ENCODE data around the gene AGBL1.
"Not testable (repeated sequence)": the region's sequence is repeated elsewhere in the genome, so short reads cannot be mapped to it uniquely, and the experiment has no call there.

AGBL1 gene

GRCh38 chr15:86087808-86088207 lies 8.1 kb downstream of the AGBL1 start:
- DNase-seq = no peak

GRCh38 chr15:86089422-86089821 lies 9.8 kb downstream of the AGBL1 start:
- DNase-seq = no peak

DNA sequence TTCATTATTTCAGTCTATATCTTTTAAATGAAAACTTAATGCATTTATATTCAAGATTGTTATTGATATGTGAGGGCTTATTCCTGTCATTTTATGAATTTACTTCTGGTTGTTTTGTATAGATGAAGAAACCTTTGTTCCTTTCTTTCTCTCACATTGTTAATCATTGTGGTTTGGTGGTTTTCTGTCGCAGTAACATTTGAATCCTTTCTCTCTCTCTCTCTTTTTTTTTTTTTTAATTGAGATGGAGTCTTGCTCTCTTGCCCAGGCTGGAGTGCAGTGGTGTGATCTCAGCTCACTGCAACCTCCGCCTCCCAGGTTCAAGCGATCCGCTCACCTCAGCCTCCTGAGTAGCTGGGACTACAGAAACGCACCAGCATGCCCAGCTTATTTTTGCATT lies 22.1 kb downstream of the AGBL1 start:
- no peak for DNase-seq

- no peak for DNase-seq
Observed at GRCh38 chr15:86103825-86104224, 24.2 kb downstream of the AGBL1 start.

DNA sequence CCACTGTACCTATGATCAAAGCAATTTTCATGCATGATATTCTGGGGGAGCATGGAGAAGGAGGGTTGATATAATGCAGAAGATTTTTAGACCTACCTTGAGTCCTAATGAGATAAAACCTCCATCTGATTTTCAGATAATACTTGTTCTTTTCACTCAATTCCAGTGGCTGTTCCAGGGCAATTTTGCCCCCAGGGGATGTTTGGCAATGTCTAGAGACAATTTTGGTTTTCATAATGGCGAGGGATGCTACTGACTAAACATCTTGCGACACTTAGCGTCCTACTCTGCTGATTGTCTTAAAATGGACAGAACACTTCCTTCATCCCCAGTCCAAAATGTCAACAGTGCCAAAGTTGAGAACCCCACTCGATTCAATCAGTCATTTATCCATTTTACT lies 26.6 kb downstream of the AGBL1 start:
- DNase-seq = no peak

DNA sequence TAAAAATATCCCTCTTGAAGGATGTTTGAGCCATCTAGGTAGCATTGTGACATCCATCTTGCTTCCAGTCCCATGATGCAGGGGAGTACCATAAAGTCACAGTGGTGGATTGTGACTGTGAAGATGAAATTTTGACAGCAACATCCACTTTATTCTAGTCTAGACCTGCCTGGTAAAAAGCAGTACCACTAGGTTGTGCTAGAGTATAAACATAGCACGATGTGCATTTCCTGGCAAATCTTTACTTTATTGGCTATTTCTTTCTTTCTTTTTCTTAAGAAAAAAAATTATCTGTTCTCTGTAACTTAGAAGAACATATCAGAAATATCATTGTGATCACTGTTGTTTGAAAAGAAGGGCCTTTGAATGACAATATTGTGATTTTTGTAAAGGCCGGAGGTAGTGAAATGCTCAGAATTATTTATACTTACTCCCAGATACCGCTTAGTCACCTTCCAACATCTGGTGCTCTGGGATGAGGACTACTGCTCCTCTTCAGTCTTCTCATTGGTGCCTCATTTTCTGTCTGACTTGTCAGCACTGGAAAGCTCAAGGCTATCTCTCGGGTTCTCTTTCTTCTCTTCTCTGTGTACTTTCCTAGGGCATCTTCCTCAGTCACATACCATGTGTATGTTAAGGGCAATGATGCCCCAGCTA lies 35.6 kb downstream of the AGBL1 start:
- no peak for DNase-seq

GRCh38 chr15:86121568-86122225 lies 42.0 kb downstream of the AGBL1 start:
- no peak for DNase-seq

- not testable (repeated sequence) for DNase-seq
Observed at GRCh38 chr15:86122691-86123391, 43.2 kb downstream of the AGBL1 start.

GRCh38 chr15:86125775-86126174 lies 46.1 kb downstream of the AGBL1 start:
- no peak for DNase-seq

DNA sequence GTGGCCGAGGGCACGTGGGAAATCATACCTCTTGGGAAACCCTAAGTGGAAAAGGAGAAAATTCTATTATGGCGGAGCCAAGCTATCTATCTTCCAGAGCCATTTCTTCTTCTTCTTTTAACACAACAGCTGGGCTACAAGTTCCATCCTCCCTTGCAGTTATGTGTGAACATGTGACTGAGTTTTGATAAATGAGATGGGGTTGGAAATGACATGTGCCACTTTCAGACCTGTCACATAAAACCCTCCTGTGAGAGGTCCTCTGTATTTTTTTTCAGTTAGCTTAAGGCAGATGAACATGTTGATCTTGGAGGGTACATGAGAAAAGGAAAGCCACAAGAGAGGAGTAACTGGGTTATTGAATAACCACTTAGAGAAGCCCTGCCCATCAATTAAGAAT lies 47.9 kb downstream of the AGBL1 start:
- no peak for DNase-seq

DNA sequence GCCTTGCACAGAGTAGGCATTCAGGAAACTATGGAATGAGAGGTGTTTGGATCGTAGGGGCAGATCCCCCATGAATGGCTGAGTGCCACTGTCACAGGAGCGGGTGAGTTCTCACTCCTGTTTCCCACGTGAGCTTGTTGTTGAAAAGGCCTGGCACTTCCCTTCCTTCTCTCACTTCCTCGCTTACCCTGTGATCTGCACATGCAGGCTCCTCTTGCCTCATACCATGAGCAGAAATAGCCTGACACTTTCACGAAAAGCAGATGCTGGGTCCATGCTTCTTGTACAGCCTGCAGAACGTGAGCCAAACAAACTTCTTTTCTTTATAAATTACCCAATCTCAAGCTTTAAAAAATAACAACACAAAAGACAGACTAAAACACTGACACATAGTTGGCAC lies 55.4 kb downstream of the AGBL1 start:
- no peak for DNase-seq

- no peak for DNase-seq
Observed at GRCh38 chr15:86136861-86137260, 57.2 kb downstream of the AGBL1 start.

DNA sequence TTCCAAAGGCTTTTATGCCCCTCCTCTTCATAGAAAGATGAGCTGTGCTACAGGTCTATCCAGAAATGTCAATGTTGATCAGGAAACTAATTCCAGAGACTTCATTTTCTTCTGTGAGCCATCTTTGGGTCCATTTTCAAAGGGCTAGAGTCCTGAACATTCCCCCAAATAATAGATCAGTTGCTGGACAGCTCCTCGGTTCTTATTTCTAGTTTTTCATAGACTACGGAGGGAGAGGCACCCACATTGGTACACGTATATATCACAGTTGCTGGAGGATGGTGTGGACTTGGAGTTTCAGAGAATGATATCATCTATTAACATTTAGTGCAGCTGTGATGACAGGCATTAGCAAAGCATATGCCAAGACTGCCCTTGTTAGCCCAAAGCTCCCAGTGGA lies 59.1 kb downstream of the AGBL1 start:
- DNase-seq = no peak

DNA sequence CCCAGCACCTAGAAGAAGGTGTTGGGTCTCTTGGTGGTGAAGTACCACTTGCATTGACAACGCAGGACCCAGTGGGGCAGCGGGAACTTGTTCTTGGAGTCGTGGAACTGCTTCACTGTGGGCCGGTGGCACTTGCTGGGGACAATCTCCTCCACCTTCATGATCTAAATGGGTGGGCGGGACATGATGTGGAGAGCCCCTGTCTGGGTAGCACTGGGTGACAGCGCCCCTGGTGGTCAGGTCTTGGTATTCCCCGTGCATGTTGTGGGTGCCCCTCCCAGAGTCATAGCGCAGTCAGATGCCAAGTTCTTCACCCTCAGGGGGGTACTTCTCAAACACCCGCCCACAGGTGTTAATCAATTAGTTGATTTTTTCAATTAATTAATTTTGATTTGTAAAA lies 60.2 kb downstream of the AGBL1 start:
- DNase-seq = no peak

- DNase-seq = no peak
Observed at GRCh38 chr15:86154705-86155104, 75.0 kb downstream of the AGBL1 start.

DNA sequence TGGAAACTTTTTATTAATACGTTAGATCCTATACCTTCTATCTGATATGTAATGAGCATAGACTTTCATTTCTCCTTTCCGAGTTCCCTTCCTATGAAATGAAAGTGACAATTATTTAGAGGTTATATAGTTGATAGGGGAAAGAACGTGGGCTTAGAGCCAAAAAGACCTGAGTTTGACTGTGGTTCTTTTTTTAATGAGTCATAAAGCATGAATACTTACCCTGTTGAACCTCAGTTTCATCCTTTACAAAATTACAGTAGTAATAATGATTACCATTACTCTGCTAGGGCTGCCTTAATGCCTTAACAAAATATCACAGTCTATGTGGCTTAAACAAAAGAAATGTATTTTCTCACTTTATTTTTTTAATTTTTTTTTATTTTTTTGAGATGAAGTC lies 75.9 kb downstream of the AGBL1 start:
- no peak for DNase-seq

GRCh38 chr15:86157606-86158293 lies 78.1 kb downstream of the AGBL1 start:
- no peak for DNase-seq

DNA sequence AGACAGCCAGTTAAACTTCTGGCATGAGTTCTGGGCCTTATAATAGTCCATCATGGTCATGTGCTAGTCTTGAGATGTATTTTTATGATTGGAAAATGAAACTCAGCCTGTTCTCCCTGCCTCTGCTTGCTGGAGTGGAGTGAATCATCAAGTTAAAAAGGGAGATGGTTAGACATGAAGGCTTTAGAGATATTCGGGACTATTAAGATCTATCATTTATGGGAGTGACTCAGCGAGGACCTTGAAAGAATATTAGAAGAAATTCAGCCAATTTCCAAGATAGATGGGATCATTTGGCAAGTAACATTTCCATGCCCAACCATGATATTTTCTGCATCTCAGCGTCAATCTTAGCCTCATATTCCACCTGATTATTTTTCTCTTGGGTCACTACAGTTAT lies 79.8 kb downstream of the AGBL1 start:
- DNase-seq = no peak

GRCh38 chr15:86161250-86161649 lies 81.6 kb downstream of the AGBL1 start:
- DNase-seq = no peak

- no peak for DNase-seq
Observed at GRCh38 chr15:86162172-86162591, 82.5 kb downstream of the AGBL1 start.

GRCh38 chr15:86162641-86163040 lies 83.0 kb downstream of the AGBL1 start:
- DNase-seq = no peak

DNA sequence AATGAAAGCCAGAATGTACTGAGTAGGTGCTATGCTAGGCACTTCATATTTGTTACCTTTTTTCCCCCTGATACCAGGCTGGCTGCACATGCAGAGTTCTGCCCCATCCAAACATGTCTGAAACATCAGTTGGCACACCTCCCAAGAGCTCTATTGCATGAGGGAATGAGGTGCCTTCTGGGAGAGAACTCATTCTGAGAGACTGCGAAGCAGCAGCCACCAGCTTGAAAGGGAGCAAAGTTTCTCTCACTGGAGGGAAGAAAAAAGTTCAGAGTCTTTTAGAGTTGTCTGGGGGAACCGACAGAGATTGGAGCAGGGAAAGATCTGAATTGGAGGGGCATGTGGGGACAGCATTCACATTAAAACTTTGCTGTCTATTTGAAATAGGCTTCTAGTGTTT lies 84.1 kb downstream of the AGBL1 start:
- no peak for DNase-seq

DNA sequence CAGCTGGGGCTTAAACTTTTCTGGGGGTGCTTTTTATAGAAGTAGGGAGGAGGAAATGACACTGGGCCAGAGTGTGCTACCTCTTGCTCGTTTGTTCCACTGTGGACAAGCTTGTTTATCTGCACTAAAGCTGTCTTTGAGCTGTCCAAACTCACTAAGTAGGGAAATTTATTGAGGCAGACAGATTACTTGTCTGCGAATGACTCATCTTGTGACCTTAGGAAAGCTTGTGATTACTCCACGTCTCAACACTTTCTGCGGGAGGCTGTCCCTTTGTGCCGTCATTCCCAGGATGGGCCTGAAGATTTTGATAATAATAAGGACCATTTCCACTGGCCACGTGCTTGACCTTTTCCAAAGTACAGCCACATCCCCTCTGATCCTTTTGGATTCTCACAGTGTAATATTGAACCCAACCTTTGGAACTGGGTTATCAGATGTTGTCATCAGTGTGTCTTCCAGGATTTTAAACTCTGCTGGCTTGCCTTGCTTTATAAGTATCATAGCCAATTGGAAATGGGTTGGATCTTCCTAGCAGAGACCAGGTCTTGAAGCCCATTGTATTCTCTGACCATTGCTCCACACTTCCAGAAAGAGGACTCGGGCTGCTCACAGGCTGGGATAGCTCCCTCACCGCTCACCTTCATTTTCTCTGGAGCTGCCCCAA lies 84.7 kb downstream of the AGBL1 start:
- DNase-seq = no peak
